K562 (cell line): ENCODE results near the gene PGF. TPM values are rescaled to one million over a fixed set of nuclear protein-coding genes. Genes with fewer than 3 reads are reported as not detected.

Experiments used
- BHLHE40 ChIP-seq: IDR thresholded peaks from 2 replicates; pipeline ENCODE4 v1.6.1; 2011; ENCODE audit warnings: low read length, improper control_type of control experiment
- FUS ChIP-seq: fragments of 200-400 bp; formaldehyde crosslinking; optimal IDR thresholded peaks from 2 replicates; pipeline ENCODE3; 2017; ENCODE audit warnings: low read depth, low read length
- GATA2 ChIP-seq: sonication (generic); formaldehyde crosslinking; IDR thresholded peaks from 2 replicates; pipeline ENCODE4 v1.4.0; 2020; ENCODE audit warnings: mild to moderate bottlenecking, missing genetic modification reagents
- MTA2 ChIP-seq: fragments of 450-650 bp; IDR thresholded peaks from 2 replicates; pipeline ENCODE4 v1.6.1; 2016; ENCODE audit warnings: low read depth
- NCOA1 ChIP-seq: fragments of 450-650 bp; IDR thresholded peaks from 2 replicates; pipeline ENCODE4 v1.6.1; 2016; ENCODE audit warnings: low read depth
- SIX5 ChIP-seq, 2 experiments: IDR thresholded peaks; 2 replicates each; pipeline ENCODE4 v1.6.1; 2011; ENCODE audit warnings: low read length in 2 of 2, borderline replicate concordance in 1 of 2, low read depth in 1 of 2, mild to moderate bottlenecking in 1 of 2, moderate library complexity in 1 of 2; ENCODE audit not compliant: insufficient read depth in 1 of 2
- SMAD2 ChIP-seq: fragments of 150-350 bp; IDR thresholded peaks from 2 replicates; pipeline ENCODE4 v1.6.1; 2014; ENCODE audit warnings: low read depth, mild to moderate bottlenecking, low read length
- STAT5A ChIP-seq: IDR thresholded peaks from 2 replicates; pipeline ENCODE4 v1.6.1; 2012; ENCODE audit warnings: low read length, inconsistent platforms, borderline replicate concordance
- TCF7 ChIP-seq: sonication (generic); IDR thresholded peaks from 2 replicates; pipeline ENCODE4 v1.6.1; 2016; ENCODE audit warnings: antibody characterized with exemption, borderline replicate concordance
- TRIM24 ChIP-seq, 2 experiments: fragments of 450-650 bp; IDR thresholded peaks; 2 replicates each; pipeline ENCODE4 v1.6.1; 2016
- ZNF316 ChIP-seq: fragments of 450-650 bp; IDR thresholded peaks from 2 replicates; pipeline ENCODE4 v1.6.1; 2016
- polyA plus RNA-seq, 8 experiments: library from polyadenylated mRNA; depleted of rRNA in 4 of 8; stranded (reverse) in 5 of 8; unstranded in 3 of 8; fragments of >200 nt; fragmentation: Nextera tagmentation in 2 of 8; fragmentation: Illumina TruSeq in 1 of 8; extraction: Ambion mirVana in 2 of 8; extraction: Trizol in 1 of 8; gene quantifications; 2 replicates each; pipeline versions ENCODE4 v1.2.1 to v1.2.3, GENCODE V29; 2011 to 2014; ENCODE audit warnings: inconsistent platforms in 1 of 8, missing spikeins in 1 of 8
- total RNA-seq, 7 experiments: library from RNA; depleted of rRNA in 6 of 7; stranded (reverse); fragments of >200 nt in 6 of 7; fragmentation: Illumina TruSeq in 2 of 7; extraction: Trizol in 2 of 7; gene quantifications; 2 replicates each; pipeline versions ENCODE4 v1.2.1 to v1.2.3, GENCODE V29; 2011 to 2021; ENCODE audit warnings: low replicate concordance in 1 of 7
- TF ChIP-seq, protein P1 (sequence below), 2 experiments: fragments of 150-350 bp in 1 of 2; IDR thresholded peaks; 2 replicates each; pipeline ENCODE4 v1.6.1; 2012 to 2016; ENCODE audit warnings: low read depth in 2 of 2, low read length in 2 of 2, mild to moderate bottlenecking in 1 of 2, moderate library complexity in 1 of 2
- TF ChIP-seq, protein P2 (sequence below): fragments of 250-450 bp; sonication (Bioruptor Pico); IDR thresholded peaks from 2 replicates; pipeline ENCODE4 v1.4.0; 2020; ENCODE audit warnings: mild to moderate bottlenecking, moderate library complexity
- TF ChIP-seq, protein P3 (sequence below): fragments of 250-450 bp; sonication (Bioruptor Pico); IDR thresholded peaks from 2 replicates; pipeline ENCODE4 v1.5.0; 2021; ENCODE audit warnings: mild to moderate bottlenecking, borderline replicate concordance
- TF ChIP-seq, protein P4 (sequence below): fragments of 450-650 bp; formaldehyde crosslinking; IDR thresholded peaks from 2 replicates; pipeline ENCODE4 v1.4.0; 2020; ENCODE audit warnings: mild to moderate bottlenecking, moderate library complexity
- TF ChIP-seq, protein P5 (sequence below): sonication (generic); IDR thresholded peaks from 2 replicates; pipeline ENCODE4 v1.6.1; 2016

Gene PGF
- total and polyA plus RNA-seq, 9 of the 15 experiments (the other 6 are each of a cell fraction or from before 2014, with no cell fraction given), result 0.04 to 0.44 (median 0.18) TPM

DNA sequence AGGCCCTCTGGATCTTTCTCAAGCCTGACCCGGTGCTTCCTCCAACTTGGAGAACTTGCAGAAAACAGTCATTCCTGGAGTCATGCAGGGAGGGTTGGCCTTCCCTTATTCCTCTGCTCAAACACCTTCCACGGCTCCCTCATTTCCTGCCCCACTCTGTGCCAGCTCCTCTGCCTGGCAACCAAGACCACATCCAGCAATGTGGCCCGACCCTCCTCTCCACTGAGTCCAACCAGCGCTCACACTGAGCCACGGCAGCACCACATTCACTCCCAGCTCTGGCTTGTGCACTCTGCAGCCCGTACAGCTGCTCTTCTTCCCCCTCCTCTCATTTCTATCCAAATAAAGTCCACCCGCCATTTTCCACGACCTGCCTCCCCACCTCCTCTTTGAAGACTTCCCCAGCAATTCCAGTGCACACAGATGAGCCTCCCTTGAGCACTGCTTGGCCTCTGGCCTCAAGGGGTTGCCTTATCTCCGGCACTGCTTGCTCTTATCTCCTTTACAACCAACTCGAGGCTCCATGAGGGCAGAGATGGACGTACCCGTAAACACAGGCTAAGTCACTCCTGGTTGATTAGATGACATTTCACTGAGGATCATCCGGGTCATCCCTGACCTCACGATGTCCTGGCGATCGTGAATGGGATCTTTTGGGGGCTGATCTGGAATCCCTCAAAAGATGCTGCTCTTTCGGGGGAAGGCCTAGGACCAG, 5.4 kb downstream of the PGF start (continued):
- TF ChIP-seq, protein P1, sequence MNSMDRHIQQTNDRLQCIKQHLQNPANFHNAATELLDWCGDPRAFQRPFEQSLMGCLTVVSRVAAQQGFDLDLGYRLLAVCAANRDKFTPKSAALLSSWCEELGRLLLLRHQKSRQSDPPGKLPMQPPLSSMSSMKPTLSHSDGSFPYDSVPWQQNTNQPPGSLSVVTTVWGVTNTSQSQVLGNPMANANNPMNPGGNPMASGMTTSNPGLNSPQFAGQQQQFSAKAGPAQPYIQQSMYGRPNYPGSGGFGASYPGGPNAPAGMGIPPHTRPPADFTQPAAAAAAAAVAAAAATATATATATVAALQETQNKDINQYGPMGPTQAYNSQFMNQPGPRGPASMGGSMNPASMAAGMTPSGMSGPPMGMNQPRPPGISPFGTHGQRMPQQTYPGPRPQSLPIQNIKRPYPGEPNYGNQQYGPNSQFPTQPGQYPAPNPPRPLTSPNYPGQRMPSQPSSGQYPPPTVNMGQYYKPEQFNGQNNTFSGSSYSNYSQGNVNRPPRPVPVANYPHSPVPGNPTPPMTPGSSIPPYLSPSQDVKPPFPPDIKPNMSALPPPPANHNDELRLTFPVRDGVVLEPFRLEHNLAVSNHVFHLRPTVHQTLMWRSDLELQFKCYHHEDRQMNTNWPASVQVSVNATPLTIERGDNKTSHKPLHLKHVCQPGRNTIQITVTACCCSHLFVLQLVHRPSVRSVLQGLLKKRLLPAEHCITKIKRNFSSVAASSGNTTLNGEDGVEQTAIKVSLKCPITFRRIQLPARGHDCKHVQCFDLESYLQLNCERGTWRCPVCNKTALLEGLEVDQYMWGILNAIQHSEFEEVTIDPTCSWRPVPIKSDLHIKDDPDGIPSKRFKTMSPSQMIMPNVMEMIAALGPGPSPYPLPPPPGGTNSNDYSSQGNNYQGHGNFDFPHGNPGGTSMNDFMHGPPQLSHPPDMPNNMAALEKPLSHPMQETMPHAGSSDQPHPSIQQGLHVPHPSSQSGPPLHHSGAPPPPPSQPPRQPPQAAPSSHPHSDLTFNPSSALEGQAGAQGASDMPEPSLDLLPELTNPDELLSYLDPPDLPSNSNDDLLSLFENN (IDR thresholded peaks at IDR 0.05; ENCODE audit: low read depth in 2 of 2, low read length in 2 of 2), result no peak
- TF ChIP-seq TRIM24 (IDR thresholded peaks at IDR 0.05) (peak in 1 of 2 experiments; percentile 50; a peak in 1 of 4 replicates), SIX5 (IDR thresholded peaks at IDR 0.05; ENCODE audit: borderline replicate concordance in 1 of 2, insufficient read depth in 1 of 2, low read depth in 1 of 2, low read length in 2 of 2) (no peak), STAT5A (no peak), GATA2 (CRISPR knock-in tag) (no peak), MTA2 (no peak), TCF7 (no peak), SMAD2 (no peak), ZNF316 (peak; percentile 59; the same call in 1 of the 2 replicates), BHLHE40 (no peak), NCOA1 (no peak), FUS (no peak)
- TF ChIP-seq, protein P2, sequence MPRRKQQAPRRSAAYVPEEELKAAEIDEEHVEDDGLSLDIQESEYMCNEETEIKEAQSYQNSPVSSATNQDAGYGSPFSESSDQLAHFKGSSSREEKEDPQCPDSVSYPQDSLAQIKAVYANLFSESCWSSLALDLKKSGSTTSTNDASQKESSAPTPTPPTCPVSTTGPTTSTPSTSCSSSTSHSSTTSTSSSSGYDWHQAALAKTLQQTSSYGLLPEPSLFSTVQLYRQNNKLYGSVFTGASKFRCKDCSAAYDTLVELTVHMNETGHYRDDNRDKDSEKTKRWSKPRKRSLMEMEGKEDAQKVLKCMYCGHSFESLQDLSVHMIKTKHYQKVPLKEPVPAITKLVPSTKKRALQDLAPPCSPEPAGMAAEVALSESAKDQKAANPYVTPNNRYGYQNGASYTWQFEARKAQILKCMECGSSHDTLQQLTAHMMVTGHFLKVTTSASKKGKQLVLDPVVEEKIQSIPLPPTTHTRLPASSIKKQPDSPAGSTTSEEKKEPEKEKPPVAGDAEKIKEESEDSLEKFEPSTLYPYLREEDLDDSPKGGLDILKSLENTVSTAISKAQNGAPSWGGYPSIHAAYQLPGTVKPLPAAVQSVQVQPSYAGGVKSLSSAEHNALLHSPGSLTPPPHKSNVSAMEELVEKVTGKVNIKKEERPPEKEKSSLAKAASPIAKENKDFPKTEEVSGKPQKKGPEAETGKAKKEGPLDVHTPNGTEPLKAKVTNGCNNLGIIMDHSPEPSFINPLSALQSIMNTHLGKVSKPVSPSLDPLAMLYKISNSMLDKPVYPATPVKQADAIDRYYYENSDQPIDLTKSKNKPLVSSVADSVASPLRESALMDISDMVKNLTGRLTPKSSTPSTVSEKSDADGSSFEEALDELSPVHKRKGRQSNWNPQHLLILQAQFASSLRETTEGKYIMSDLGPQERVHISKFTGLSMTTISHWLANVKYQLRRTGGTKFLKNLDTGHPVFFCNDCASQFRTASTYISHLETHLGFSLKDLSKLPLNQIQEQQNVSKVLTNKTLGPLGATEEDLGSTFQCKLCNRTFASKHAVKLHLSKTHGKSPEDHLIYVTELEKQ (CRISPR knock-in tag), result no peak
- TF ChIP-seq, protein P3, sequence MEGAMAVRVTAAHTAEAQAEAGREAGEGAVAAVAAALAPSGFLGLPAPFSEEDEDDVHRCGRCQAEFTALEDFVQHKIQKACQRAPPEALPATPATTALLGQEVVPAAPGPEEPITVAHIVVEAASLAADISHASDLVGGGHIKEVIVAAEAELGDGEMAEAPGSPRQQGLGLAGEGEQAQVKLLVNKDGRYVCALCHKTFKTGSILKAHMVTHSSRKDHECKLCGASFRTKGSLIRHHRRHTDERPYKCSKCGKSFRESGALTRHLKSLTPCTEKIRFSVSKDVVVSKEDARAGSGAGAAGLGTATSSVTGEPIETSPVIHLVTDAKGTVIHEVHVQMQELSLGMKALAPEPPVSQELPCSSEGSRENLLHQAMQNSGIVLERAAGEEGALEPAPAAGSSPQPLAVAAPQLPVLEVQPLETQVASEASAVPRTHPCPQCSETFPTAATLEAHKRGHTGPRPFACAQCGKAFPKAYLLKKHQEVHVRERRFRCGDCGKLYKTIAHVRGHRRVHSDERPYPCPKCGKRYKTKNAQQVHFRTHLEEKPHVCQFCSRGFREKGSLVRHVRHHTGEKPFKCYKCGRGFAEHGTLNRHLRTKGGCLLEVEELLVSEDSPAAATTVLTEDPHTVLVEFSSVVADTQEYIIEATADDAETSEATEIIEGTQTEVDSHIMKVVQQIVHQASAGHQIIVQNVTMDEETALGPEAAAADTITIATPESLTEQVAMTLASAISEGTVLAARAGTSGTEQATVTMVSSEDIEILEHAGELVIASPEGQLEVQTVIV (CRISPR knock-in tag), result no peak
- TF ChIP-seq, protein P4, sequence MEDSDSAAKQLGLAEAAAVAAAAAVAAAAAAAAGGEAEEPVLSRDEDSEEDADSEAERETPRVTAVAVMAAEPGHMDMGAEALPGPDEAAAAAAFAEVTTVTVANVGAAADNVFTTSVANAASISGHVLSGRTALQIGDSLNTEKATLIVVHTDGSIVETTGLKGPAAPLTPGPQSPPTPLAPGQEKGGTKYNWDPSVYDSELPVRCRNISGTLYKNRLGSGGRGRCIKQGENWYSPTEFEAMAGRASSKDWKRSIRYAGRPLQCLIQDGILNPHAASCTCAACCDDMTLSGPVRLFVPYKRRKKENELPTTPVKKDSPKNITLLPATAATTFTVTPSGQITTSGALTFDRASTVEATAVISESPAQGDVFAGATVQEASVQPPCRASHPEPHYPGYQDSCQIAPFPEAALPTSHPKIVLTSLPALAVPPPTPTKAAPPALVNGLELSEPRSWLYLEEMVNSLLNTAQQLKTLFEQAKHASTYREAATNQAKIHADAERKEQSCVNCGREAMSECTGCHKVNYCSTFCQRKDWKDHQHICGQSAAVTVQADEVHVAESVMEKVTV (CRISPR knock-in tag), result no peak
- TF ChIP-seq, protein P5, sequence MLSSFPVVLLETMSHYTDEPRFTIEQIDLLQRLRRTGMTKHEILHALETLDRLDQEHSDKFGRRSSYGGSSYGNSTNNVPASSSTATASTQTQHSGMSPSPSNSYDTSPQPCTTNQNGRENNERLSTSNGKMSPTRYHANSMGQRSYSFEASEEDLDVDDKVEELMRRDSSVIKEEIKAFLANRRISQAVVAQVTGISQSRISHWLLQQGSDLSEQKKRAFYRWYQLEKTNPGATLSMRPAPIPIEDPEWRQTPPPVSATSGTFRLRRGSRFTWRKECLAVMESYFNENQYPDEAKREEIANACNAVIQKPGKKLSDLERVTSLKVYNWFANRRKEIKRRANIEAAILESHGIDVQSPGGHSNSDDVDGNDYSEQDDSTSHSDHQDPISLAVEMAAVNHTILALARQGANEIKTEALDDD, result no peak
